MCF 10A (cell line): Measurements from ENCODE around the gene CCDC175. TPM values are rescaled to one million over a fixed set of nuclear protein-coding genes. Genes with fewer than 3 reads are reported as not detected.

Experiments
- BruUV-seq: library from RNA; stranded (reverse); fragments of 400-500 nt; replicated peaks from 2 replicates; lab custom pipeline; 2021; lab: Mats Ljungman, UMichigan
- CTCF ChIA-PET: fragments of 300-600 bp; sonication (Branson Sonifier 250); formaldehyde crosslinking; extraction: SDS; loops from one replicate; lab custom pipeline; 2021; ENCODE audit warnings: antibody characterized with exemption, inconsistent platforms; lab: Yijun Ruan, JAX
- POLR2A ChIA-PET: fragments of 300-600, 350-650 bp; sonication (Branson Sonifier 250); formaldehyde crosslinking; extraction: SDS; loops from one replicate; lab custom pipeline; 2020; ENCODE audit warnings: antibody characterized with exemption, inconsistent platforms; lab: Yijun Ruan, JAX
- DNase-seq: peaks from one replicate; pipeline ENCODE4 v3.0.0-alpha.2; 2018; ENCODE audit not compliant: unreplicated experiment
- H3K27ac Mint-ChIP-seq: one replicate; pipeline ENCODE4 v1.8.0; 2022; ENCODE audit warnings: mild to moderate bottlenecking, low read depth, mixed read lengths; ENCODE audit not compliant: unreplicated experiment
- H3K27me3 Mint-ChIP-seq: one replicate; pipeline ENCODE4 v1.8.0; 2022; ENCODE audit warnings: mixed read lengths; ENCODE audit not compliant: insufficient read depth, unreplicated experiment
- H3K36me3 Mint-ChIP-seq: one replicate; pipeline ENCODE4 v1.8.0; 2022; ENCODE audit warnings: mild to moderate bottlenecking, moderate library complexity, mixed read lengths; ENCODE audit not compliant: insufficient read depth, unreplicated experiment
- H3K4me1 Mint-ChIP-seq: one replicate; pipeline ENCODE4 v1.8.0; 2022; ENCODE audit warnings: mixed read lengths; ENCODE audit not compliant: insufficient read depth, unreplicated experiment
- H3K4me3 Mint-ChIP-seq: one replicate; pipeline ENCODE4 v1.8.0; 2022; ENCODE audit warnings: mild to moderate bottlenecking, moderate library complexity, mixed read lengths; ENCODE audit not compliant: unreplicated experiment
- H3K9me3 Mint-ChIP-seq: one replicate; pipeline ENCODE4 v1.8.0; 2022; ENCODE audit warnings: mixed read lengths; ENCODE audit not compliant: unreplicated experiment
- intact Hi-C: fragments of 100-400 bp; cut with micrococcal nuclease; formaldehyde crosslinking; loops from 2 replicates; pipeline ENCODE4 v1.14.1; 2022
- total RNA-seq: library from RNA; stranded (reverse); gene quantifications from 2 replicates; pipeline ENCODE4 v1.2.3, GENCODE V29; 2022
- TF ChIP-seq, protein P1 (sequence below): fragments of 200-600 bp; IDR thresholded peaks from one replicate; pipeline ENCODE4 v1.8.0; 2022; ENCODE audit warnings: antibody characterized with exemption, mild to moderate bottlenecking; ENCODE audit not compliant: unreplicated experiment

CCDC175 gene
- total RNA-seq, 1 experiment from 2014 or later: not detected

DNA sequence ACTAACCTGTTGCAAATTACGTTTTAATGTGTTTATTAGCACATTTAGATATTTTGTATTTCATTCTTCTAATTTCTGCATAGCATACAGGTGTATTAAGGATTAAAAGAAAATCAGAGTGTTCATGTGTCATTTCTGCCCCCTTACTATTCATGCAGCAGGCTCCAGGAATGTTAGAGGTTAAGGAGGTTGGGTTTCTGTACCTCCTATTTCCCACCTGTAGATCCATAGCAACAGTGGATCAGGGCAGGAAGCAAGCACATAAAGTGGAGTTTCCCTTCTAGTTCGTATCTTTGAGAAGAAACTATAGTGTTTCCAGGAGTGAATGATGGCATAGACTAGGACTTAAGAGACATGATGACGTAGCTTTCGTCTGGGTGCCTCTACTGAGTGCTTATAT is 73.4 kb downstream of the CCDC175 start:
- Mint-ChIP-seq H3K27ac (no peak overlapping the region), H3K4me1 (no peaks in the 10 kb centered on the region), H3K4me3 (no peak overlapping the region), H3K36me3 (peaks cover 15% of the 10 kb centered on the region), H3K27me3 (no peaks in the 10 kb centered on the region), H3K9me3 (no peaks in the 10 kb centered on the region)
- ChIA-PET POLR2A (interaction anchor here (1.2 kb wide), 1 partner anchor 17 kb away, joined by 4 read pairs; no protein-coding TSS in a partner anchor), CTCF (interaction anchor here (0.6 to 0.9 kb wide), 3 partner anchors 394 to 763 kb away, joined by 3 to 5 read pairs (median 3); no protein-coding TSS in a partner anchor)
- DNase-seq: no peak
- TF ChIP-seq, protein P1, sequence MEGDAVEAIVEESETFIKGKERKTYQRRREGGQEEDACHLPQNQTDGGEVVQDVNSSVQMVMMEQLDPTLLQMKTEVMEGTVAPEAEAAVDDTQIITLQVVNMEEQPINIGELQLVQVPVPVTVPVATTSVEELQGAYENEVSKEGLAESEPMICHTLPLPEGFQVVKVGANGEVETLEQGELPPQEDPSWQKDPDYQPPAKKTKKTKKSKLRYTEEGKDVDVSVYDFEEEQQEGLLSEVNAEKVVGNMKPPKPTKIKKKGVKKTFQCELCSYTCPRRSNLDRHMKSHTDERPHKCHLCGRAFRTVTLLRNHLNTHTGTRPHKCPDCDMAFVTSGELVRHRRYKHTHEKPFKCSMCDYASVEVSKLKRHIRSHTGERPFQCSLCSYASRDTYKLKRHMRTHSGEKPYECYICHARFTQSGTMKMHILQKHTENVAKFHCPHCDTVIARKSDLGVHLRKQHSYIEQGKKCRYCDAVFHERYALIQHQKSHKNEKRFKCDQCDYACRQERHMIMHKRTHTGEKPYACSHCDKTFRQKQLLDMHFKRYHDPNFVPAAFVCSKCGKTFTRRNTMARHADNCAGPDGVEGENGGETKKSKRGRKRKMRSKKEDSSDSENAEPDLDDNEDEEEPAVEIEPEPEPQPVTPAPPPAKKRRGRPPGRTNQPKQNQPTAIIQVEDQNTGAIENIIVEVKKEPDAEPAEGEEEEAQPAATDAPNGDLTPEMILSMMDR: no peak
- intact Hi-C loops: loop anchor here (10.0 kb wide), 2 partner anchors 72 to 182 kb away; partner anchors contain the start of gene CCDC175
- no TSS peak for BruUV-seq

DNA sequence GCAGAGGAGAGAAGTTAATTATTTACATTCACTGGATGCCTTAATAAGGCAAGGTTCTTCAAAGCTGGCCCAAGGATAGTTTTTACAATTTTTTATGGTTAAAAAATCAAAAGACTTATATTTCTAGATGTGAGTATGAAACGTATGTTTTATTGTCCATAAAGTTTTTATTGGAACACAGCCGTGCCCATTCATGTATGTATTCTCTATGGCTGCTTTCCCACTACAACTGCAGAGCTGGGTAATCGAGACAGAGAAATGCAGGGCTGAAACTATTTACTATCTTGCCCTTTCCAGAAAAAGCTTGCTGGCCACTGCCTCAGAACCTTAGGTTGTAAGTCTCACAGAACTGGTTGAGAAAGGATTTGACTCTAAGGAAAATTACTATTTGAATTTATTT is 75.9 kb downstream of the CCDC175 start:
- no TSS peak for BruUV-seq
- CTCF ChIA-PET: interaction anchor here (0.7 kb wide), 1 partner anchor 1816 kb away, joined by 3 read pairs; no protein-coding TSS in a partner anchor
- no peaks in the 10 kb centered on the region for H3K27me3 Mint-ChIP-seq

DNA sequence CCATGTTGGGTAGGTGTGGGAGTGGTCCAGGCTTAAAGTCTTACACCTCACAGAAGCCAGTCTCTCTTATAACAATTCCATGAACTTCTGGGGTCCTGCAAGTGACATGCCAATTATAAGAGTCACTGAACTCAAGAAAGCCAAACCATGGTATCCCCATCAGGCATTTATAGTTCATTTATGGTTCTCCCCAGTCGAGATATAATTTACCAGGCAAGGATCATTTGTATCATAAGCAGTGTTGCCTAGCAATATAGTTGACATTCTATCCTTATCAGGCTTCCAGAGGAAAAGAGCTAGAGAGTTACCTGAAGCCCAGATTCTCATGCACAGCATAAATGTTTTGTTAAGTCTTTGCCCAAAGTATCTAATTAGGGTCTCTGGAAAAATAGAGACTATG is 84.2 kb downstream of the CCDC175 start:
- ChIA-PET CTCF (interaction anchor here (0.9 to 2.0 kb wide), 2 partner anchors 15 kb away, joined by 3 to 9 read pairs; no protein-coding TSS in a partner anchor), POLR2A (interaction anchor here (2.7 kb wide), 1 partner anchor 8 kb away, joined by 11 read pairs; the partner anchor contains the start of genes JKAMP and L3HYPDH)
- Mint-ChIP-seq H3K27me3 (no peaks in the 10 kb centered on the region), H3K4me3 (no peak overlapping the region), H3K27ac (no peak overlapping the region), H3K4me1 (peaks cover 12% of the 10 kb centered on the region), H3K9me3 (no peaks in the 10 kb centered on the region), H3K36me3 (peaks cover 78% of the 10 kb centered on the region)
- no peak for DNase-seq
- no TSS peak for BruUV-seq
- TF ChIP-seq, protein P1: no peak
- intact Hi-C loops: no loop called here

More for the DNA sequence above, 75.9 kb downstream of the CCDC175 start:
- Mint-ChIP-seq H3K36me3 (peaks cover 23% of the 10 kb centered on the region), H3K27ac (no peak overlapping the region), H3K4me1 (no peaks in the 10 kb centered on the region), H3K4me3 (no peak overlapping the region), H3K9me3 (no peaks in the 10 kb centered on the region)
- TF ChIP-seq, protein P1: no peak
- intact Hi-C loops: loop anchor here (10.0 kb wide), 2 partner anchors 74 to 184 kb away; partner anchors contain the start of gene CCDC175
- POLR2A ChIA-PET: interaction anchor here (1.3 kb wide), 1 partner anchor 16 kb away, joined by 4 read pairs; the partner anchor contains the start of genes JKAMP and L3HYPDH
- DNase-seq: no peak

DNA sequence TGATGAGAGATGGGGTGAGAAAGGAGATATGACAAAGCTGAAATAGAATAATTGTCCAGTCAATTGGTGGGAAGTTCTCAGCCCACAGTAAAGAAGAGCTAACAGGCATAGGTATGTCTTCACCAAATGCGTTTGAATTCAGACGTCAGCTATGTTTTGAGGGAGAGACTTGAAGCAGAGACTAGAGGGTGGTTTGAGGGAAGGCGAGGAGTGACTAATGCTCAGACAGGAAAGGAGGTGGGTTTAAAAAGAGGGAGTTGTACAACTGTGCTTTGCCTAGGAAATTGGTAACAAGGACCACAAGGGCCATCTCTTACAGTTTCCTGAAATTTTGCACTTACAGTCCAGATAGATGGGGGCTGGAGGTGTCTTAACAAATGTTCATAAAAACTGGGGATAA is 85.9 kb downstream of the CCDC175 start:
- BruUV-seq: no TSS peak
- DNase-seq: no peak
- TF ChIP-seq, protein P1: no peak
- POLR2A ChIA-PET: interaction anchor here (0.7 kb wide), 1 partner anchor 77 kb away, joined by 3 read pairs; no protein-coding TSS in a partner anchor
- no peaks in the 10 kb centered on the region for H3K27me3 Mint-ChIP-seq
- peaks cover 12% of the 10 kb centered on the region for H3K4me1 Mint-ChIP-seq
- H3K27ac Mint-ChIP-seq: no peak overlapping the region
- H3K4me3 Mint-ChIP-seq: no peak overlapping the region
- H3K9me3 Mint-ChIP-seq: no peaks in the 10 kb centered on the region
- intact Hi-C loops: no loop called here
- CTCF ChIA-PET: interaction anchor here (2.0 kb wide), 1 partner anchor 16 kb away, joined by 9 read pairs; no protein-coding TSS in a partner anchor
- peaks cover 70% of the 10 kb centered on the region for H3K36me3 Mint-ChIP-seq
